ENCODE measurements around the gene TTC23.

DNA sequence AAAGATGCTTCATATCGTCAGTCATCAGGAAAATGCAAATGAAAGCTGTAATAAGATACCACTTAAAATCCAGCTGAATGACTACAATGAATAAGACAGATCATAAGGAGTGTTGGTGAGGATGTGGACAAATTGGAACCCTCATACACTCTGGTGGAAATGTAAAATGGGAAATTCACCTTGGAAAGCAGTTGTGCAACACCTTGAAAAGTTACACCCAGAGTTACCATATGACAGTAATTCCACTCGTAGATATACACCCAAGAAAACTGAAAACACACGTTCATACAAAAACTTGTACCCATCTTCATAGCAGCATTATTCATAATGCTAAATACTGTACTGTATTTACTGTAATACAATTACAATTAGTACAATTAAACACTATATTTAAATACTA is 2.3 kb downstream of the TTC23 start:
- TF ChIP-seq POLR2A (IDR thresholded peaks at IDR 0.05), result no peak
- no peak for TF ChIP-seq CTCF (IDR thresholded peaks at IDR 0.05)
- TF ChIP-seq EP300 (IDR thresholded peaks at IDR 0.05), result no peak
